22Rv1 (cell line): ENCODE results near the gene KIAA1614.

Experiments
- H3K27ac ChIP-seq: fragments of 450-650 bp; 2 replicates; pipeline ENCODE4 v1.5.1; 2017
- ZFX ChIP-seq: fragments of 450-650 bp; IDR thresholded peaks from 2 replicates; pipeline ENCODE4 v1.6.1; 2017; ENCODE audit warnings: antibody characterized with exemption, borderline replicate concordance
- TF ChIP-seq, protein P1 (sequence below): fragments of 450-650 bp; IDR thresholded peaks from 2 replicates; pipeline ENCODE4 v1.5.1; 2017; ENCODE audit warnings: mild to moderate bottlenecking

Gene KIAA1614, protein sequence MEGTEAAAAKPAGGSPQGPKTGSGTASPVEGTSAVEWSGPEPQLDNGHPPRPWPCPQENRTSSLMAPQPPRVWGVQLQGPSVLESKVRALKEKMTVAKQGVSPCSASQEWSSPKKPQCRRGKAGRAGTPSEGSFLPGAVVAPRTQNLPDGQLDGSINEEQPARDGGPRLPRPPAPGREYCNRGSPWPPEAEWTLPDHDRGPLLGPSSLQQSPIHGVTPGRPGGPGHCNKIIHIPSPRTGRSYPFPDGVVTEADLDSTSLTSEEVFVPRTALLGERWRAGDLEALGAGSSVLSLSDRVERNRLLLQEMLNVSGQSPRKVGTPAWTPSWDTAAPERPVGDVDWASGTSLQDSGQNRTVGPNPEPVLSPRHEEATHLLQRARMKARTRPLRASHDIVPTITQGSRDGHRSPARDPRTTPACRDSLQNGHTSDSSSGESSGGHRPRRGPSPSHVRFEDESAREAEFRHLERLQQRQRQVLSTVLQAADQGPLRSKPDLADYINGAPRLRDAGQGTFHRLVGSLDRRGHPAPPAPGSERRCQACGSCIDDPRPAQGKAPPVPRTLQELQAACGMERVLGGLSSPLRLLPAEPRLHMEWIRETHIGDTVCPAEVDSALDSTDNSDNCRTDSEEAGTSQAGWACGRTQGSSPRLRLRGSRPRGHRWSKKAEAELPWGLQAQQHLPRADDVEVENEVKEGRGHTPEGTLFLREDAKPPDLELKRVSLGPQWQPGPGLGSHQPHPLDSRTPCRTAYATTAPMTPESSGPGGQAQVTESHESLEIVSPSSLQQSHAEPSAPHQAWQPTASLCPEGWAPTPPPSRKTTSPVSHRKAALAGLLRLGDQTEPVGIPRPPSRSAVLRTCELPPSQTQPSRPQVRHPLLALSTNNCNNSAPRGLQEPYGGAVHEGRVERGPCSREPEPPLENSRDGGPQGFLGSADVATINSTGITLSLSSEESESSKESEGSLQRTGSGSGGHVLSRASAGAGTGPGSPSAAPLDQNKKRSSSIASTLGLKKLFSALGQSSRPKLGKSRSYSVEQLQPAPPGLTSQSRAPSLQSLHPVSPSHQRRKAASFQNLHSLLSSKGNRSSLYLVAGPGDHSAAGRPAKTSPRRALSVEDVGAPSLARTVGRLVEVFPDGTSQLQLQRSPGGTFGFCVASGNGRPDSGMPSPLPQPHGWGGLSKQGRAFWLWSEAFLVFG

DNA sequence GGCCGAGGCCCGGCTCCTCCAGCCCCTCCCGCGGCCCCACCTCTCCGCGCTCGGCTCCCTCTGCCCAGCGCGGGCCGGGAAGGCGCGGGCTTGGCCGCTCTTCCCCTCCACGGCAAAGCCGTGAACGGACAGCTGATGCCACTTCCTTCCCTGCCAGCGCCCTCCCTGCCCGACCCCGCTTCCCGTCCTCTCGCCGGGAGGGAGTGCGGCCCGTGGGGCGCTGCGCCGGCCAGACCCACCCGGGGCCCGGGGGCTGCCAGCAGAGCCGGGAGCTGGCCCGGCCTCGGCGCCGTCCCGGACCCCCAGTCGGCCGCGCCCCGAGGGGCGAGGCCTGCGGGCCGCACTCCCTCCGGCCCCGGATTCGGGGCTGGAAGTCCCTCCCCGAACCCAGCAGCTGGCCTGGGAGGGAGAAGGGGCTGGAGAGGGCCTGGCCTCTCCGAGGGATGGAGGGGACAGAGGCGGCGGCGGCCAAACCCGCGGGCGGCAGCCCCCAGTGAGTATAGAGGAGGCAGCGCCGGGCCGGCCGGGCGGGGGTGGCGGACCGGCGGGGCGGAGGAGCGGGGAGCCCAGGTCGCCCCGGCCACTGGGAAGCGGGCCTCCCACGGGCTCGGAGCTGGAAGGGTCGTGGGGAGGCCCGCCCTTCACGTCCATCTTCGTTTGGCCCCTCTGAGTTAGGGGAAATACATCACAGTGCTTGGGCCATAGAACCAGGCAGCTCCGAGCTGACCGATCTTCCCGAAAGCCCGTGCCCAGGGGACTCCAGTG, at the start of gene KIAA1614:
KIAA1614 (plus strand) TSS at position 97 of the 765 bp plus-strand sequence; CDS start at position 444, 347 bp downstream.
- no peak within 1 kb of the TSS for H3K27ac ChIP-seq

DNA sequence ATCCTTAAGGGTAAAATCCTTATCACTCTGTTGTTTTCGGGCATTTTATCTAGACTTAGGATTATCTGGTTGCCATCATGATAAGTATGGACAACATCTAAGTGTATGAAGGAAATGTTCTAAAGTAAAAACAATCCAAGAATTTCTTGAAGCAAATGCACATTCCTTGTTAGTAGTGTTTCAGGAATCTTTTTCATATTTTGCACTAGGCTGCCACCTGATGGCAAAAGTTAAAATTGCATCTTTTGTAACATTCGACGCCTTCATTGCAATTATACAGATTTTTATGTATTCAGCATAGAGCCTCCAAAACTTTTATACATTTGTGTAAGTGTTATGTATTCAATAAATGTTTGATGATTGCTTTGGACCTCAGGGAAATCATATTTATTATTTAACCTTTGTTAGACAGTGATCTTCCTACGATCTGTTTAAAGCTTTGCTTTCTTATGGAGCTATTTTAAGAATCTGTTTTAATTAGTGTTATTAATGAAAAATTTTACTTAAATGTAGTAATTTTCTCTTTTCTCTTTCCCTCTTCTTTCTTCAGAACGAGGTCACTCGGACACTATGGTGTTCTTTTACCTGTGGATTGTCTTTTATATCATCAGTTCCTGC, 49.4 kb upstream of the KIAA1614 start:
- TF ChIP-seq, protein P1, sequence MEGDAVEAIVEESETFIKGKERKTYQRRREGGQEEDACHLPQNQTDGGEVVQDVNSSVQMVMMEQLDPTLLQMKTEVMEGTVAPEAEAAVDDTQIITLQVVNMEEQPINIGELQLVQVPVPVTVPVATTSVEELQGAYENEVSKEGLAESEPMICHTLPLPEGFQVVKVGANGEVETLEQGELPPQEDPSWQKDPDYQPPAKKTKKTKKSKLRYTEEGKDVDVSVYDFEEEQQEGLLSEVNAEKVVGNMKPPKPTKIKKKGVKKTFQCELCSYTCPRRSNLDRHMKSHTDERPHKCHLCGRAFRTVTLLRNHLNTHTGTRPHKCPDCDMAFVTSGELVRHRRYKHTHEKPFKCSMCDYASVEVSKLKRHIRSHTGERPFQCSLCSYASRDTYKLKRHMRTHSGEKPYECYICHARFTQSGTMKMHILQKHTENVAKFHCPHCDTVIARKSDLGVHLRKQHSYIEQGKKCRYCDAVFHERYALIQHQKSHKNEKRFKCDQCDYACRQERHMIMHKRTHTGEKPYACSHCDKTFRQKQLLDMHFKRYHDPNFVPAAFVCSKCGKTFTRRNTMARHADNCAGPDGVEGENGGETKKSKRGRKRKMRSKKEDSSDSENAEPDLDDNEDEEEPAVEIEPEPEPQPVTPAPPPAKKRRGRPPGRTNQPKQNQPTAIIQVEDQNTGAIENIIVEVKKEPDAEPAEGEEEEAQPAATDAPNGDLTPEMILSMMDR: peak; percentile 85
- no peak for TF ChIP-seq ZFX

More for the DNA sequence above, at the start of gene KIAA1614:
- TF ChIP-seq, protein P1: no peak
- no peak for TF ChIP-seq ZFX

DNA sequence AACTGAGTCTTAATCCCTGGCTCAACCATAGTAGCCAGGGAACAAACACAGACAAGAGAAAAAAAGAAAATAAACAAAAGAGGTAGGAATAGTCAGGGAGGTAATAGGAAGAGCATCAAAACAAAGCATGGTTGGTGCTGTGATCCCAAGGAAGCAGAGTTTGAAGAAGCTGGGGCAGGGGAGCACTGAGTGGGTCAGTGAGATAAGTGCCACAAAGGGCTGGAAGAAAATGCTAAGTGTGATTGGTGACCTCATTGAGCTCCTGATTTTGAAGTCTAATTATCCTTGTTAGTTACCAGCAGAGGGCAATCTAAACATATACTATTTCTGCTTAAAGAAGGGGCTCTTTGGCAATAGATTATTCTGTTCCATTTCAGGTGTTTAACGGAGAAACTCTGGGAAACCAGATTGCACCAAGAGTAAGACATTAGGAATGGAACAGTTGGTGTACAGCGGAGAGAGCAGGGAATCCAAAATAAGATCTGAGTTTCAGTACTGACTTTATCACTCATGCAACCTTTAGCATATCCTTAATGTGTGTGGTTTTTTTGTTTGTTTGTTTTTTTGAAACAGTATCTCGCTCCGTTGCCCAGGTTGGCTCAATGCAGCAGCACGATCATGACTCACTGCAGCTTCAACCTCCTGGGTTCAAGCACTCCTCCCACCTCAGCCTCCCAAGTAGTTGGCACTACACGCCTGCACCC, 30.7 kb upstream of the KIAA1614 start:
- H3K27ac ChIP-seq: no peak overlapping the region
- no peak for TF ChIP-seq ZFX
- TF ChIP-seq, protein P1: peak; percentile 74

More for the DNA sequence above, 49.4 kb upstream of the KIAA1614 start:
- H3K27ac ChIP-seq: no peak overlapping the region

DNA sequence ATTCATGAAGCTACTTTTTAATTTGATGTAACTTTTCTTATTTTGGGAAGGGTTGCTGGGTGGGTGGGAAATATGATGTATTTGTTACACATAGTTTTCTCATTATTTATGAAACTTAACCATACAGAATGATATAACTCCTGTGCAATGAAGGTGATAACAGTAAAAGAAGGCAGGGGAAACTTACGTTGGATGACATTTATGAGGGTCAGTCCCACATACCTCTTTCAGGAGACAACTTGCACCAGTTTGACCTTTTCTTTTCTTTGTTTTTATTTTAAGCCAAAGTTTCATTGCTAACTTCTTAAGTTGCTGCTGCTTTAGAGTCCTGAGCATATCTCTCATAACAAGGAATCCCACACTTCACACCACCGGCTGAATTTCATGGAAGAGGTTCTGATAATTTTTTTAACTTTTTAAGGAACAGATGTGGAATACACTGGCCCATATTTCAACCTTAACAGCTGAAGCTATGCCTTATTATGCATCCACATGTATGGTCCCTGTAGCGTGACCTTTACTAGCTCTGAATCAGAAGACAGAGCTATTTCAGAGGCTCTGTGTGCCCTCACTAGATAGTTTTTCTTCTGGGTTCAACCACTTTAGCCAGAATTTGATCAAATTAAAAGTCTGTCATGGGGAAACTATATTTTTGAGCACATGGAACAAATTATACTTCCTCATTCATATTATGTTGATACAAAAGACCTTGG, 28.0 kb upstream of the KIAA1614 start:
- H3K27ac ChIP-seq: no peak overlapping the region
- TF ChIP-seq, protein P1: no peak

DNA sequence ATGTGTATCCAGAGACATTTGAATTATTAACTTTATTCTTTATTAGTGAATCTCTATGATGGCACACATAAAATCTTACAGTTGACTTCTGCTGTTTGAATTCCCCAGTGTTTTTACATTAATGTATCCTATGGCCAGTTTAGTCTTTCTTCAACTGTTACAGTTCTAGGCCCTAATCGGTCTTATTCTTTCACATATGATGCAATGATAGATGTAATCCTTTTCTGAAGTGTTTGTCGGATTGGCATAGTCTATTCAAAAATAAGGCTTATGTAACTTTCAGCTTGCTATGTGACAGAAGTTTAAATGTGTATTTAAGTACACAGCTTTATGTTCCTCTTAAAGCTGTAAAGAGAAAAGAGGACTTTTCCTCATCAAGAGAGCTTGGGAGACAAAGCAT, 26.4 kb upstream of the KIAA1614 start:
- H3K27ac ChIP-seq: no peak overlapping the region
- TF ChIP-seq, protein P1: no peak
- no peak for TF ChIP-seq ZFX
